Right hindlimb (tissue), 1 donor: ENCODE data around the gene TAX1BP1.
"Not testable (repeated sequence)": the region's sequence is repeated elsewhere in the genome, so short reads cannot be mapped to it uniquely, and the experiment has no call there.

ENCODE experiments used
- DNase-seq: peaks from one replicate; pipeline ENCODE4 v3.0.0-alpha.2; 2018

TAX1BP1 gene

DNA sequence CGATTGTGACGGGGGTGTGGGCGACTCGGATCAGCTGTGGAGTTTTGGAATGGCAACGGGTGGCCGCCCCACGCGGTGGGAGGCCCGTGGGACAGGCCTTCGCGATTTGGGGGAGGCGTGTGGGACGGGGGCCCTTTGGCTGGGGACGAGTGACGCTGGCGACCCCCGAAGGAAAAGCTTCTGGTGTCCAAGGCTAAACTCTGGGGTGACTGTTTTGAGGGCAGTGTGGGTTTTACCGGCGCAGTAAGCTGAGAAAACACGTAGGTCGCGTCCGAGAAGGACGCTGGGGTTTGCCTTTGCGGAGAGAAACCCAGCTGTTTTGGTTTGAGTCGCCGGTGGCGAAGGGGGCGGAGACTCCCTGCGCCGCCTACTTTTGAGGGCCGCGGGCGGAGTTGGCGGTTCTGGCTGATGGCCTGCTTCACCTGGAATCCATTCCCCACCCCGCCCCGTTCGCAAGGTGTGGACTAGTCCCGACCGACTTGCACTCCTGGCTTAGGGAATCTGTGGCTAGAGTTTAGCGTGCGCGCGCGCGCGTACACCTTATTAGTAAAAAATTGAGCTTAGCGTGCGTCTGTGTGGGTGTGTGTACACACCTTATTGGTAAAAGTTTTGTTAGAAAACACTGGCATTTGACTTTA, 606 bp downstream of the TAX1BP1 start:
- DNase-seq = peak; percentile 85

DNA sequence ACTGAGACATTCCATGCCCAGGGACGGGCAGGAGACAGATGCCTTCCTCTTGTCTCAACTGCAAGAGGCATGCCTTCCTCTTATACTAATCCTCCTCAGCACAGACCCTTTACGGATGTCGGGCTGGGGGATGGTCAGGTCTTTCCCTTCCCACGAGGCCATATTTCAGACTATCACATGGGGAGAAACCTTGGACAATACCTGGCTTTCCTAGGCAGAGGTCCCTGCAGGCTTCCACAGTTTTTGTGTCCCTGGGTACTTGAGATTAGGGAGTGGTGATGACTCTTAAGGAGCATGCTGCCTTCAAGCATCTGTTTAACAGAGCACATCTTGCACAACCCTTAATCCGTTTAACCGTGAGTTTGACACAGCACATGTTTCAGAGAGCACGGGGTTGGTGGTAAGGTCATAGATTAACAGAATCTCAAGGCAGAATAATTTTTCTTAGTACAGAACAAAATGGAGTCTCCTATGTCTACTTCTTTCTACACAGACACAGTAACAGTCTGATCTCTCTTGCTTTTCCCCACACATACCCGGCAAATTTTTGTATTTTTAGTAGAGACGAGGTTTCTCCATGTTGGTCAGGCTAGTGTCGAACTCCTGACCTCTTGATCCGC, 2.2 kb downstream of the TAX1BP1 start:
- not testable (repeated sequence) for DNase-seq

- peak; percentile 26 for DNase-seq
These were observed 5.2 kb downstream of the TAX1BP1 start for GRCh38 chr7:27745064-27745583.

DNA sequence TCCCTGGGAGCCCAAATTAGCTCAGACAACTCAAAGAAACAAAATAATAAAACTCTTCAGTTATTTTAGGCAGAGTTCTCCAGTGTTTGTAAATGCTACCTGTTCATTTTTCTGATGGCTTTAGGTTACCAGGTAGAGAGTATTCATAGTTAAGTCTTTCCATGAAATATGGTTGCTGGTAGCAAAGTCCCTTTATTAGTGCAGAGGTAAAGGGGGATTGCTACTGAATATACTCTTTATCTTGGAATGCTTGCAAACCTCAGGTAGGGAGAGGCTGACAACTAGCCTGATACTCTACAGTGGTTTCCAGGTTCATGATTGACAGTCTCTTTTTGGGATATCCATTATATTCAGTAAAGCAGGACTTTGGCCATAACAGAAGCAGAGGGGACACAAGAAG, 6.5 kb downstream of the TAX1BP1 start:
- DNase-seq = no peak

- no peak for DNase-seq
These were observed 7.0 kb downstream of the TAX1BP1 start for GRCh38 chr7:27746978-27747377.

DNA sequence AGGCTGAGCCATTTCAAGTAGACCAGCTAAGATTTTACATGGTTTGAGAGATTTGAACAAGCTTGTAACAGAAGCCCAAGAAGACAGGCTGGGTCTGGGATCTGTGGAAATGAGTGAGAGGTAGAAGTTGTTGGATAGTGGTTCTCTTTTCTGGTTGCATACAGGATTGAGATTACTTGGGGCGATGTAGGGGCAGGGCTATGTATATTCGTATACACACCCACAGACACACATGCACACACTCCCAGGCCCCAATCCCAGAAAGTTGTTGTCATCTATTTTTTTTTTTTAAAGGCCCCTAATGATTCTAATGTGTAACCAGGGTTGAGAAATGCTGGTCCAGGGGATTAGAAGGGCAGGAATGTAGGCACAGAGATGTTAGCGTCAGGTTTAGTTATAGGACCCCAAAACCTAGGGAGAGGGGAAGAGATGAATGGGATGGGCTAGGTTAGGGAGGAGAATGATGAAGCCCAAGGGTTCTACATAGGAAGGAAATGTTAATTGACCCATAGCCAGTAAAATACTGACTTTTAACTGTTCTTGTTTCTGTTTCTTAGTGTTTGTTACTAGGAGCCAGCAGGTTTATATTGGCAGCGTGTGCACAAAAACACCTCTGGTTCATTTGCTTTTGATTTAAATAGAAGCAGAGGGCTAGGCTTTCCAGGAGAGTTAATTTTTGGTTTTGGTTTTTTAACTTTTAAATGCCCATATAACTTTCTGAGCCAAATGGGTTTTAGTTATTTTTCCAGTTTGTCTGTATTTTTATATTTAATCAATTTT, 7.8 kb downstream of the TAX1BP1 start:
- DNase-seq = no peak

DNA sequence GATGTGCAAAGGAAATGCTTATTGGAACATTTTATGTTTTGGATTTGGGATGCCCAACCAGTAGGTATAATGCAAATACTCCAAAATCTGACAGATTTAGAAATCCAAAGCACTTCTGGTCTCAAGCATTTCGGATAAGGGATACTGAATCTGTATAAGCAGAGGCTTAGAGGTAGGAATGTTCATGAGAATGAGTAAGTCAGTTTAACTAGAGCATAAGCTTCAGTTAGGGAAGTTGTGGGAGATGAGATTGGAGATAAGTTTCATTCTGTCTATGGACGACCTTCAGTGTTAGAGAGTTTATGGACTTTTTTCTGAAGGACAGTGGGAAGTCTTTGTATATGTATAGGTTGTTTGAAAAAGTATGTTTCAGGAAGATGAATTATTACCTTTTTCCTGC, 10.4 kb downstream of the TAX1BP1 start:
- DNase-seq = no peak

DNA sequence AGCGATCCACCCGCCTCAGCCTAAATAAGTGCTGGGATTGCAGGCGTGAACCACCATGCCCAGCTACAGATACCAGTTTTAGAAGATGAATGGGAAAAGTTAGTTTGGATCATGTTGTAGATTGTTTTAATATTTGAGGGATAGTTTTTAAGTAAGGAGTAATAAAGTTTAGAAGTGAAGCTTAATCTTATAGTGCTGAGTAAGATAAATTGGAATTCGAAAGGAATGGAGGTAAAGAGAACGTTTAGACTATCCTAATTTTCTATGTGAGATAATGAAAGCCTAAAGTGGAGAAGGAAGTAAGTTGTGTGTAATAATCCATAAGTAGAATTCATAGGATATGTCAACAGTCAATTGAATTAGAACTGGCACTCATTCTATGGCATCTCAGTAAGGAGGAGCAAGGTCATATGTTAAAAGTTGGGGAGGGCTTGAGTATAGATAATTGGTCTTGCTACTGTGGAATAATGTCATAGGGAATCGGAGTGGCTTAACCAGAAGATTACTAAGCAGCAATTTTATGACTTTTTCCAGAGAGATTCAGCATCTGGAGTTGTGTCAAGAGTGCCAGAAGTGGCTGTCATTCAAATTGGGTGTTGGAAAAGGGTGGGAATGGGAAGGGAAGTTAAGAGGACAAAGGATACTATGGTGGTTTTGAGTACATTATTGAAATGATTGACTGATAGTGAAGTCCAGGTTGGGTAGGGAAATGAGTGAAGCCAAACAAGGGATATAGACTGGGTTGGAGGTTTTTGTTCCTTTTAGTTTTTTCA, 12.1 kb downstream of the TAX1BP1 start:
- peak; percentile 25 for DNase-seq

DNA sequence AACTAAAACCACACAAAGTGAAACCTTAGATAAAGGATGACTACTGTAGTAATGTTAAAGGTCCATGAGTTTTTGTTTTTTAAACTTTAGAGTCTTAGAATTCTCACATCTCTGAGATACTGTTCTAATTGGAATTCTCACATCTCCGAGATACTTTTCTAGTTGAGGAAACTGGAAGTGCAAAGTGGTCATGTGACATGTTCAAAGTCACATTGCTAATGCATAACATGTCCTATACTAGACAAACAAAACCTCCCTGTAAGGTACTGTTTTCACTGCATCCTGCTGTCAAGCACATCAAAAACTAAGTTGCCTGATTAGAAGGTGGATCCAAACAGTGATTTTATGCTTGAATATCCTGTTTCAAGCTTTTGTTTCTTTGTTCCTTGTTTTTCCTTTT, 13.9 kb downstream of the TAX1BP1 start:
- DNase-seq = no peak

- DNase-seq = no peak
These were observed 16.3 kb downstream of the TAX1BP1 start for GRCh38 chr7:27756298-27756697.

DNA sequence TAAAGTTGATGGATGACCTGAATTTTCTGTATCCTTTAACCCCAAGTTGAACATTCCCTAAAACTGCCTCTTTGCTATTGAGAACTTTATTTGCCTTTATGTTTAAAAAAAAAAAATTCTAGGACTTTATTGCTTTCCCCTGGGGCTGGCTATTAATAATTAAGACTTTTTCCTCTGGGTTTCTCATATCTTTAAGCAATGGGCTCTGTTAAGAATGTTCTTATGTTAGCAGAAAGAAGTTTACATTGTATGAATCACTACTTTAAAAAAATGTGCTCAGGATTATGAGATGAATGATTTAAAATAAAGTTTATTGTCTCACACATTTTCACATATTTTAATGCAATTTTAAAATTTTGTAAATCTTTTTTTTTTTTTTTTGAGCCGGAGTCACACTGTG, 19.5 kb downstream of the TAX1BP1 start:
- no peak for DNase-seq

- DNase-seq = no peak
These were observed 22.1 kb downstream of the TAX1BP1 start for GRCh38 chr7:27762062-27762461.

- no peak for DNase-seq
These were observed 24.1 kb downstream of the TAX1BP1 start for GRCh38 chr7:27763983-27764508.

GRCh38 chr7:27765841-27766240, 25.9 kb downstream of the TAX1BP1 start:
- no peak for DNase-seq

DNA sequence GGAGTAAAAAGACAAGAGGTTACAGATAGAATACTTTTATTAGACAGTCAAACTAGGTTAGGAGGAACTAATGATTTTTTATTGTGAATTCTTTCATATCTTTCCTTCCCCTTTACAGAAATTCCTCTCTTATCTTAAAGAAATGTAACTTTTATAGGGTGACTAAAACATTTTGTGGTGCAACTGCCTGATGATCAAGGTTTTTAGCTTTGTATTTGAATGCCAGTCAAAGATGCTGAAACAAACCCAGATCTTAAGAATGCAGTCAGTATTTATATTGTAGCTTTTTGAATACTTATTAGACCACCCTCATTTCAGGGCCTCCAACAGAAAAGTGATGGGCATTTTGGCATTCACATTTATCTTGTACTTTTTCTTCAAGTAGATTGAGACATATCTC, 27.4 kb downstream of the TAX1BP1 start:
- no peak for DNase-seq

DNA sequence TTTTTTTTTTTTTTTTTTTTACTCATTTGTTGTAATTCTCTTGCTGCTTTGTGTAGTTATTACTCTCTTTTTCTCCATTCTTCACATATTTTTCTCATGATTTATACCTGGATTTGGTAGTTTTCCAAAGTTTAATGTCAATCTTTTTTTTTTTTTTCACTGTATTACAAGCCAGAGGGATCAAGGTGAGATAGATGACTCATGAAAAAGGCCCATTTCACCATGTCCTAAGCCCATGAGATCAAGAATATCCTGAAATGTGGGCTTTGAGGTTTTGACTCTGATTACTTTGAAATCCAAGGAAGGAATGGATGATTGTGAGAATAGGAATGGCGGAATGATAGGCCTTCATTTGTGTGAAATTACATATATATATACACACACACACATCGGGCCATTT, 31.1 kb downstream of the TAX1BP1 start:
- no peak for DNase-seq

DNA sequence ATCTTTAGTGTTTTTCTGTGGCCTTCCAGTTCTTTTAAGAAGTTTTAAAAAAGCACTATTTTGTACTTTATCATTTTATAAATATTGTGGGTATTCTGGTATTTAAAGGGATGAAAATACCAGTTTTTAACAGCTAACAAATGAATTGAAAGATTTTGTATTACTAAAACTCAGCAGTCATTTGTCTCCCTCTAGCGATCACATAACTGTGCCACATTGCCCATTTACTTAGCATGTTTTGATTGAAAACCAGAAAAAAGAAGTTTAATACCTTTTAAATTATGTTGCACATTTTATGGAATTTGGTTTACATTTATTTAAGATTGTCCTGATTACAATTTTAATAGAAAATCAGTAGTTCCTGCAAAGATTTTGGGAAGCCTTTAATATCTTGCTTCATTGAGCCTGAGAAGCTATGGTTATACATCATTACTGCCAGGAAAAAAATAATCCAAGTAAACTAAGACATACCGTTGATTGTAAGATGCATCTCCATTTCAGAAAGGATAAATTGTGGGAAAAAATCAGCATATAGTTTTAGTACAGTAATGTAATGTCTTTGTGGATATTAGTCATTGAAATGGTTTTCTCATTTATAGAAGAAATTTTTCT, 34.9 kb downstream of the TAX1BP1 start:
- no peak for DNase-seq

DNA sequence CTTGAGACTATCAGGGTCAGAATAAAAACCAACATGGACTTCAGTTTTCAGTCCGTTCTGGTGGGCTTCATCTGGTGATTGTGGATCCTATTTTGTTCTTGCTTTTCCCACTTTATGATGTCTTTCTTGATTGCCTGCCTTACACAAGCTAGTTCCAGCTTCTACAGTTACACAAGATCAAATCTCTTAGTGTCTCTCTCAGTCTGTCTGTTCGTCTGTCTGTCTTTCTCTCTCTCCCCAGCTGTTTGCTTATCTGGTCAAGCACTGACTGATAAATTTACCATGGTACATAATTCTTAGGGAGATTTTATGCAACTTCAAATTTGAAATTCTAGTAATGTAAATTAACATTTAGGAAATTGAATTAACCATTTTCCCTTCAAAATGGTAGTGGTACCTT, 35.8 kb downstream of the TAX1BP1 start:
- no peak for DNase-seq

DNA sequence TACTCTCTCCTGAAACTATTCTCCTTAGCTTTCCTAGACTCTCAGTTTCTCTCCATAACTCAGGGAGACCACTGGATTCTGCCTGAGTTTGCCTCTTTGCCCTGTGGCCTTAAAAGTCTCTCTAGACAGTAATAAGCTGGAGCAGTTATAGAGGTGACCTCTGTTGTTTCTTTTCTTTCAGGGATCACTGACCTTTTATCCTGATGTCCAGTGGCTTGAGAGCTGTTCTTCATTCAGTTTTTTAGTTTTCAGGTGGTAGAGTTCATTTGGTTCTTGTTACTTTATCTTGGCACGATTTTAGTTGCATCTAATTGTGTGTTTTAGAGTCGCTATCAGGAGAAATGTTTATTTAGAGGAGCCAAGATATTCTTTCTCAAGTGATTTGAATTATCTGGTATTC, 37.7 kb downstream of the TAX1BP1 start:
- DNase-seq = no peak

- DNase-seq = no peak
These were observed 39.9 kb downstream of the TAX1BP1 start for GRCh38 chr7:27779873-27780272.

DNA sequence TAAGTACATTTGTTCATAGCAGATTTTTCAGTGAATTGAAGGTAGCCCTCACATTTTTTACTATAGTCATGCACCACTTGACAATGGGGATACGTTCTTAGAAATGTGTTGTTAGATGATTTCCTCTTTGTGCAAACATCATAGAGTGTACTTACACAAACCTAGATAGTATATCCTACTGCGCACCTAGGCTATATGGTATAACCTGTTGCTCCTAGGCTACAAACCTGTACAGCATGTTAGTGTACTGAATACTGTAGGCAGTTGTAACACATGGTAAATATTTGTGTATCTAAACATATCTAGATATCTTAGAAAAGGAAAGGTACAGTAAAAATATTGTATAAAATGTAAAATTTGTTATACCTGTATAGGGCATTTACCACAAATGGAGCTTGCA, 41.2 kb downstream of the TAX1BP1 start:
- no peak for DNase-seq

- DNase-seq = no peak
These were observed 42.9 kb downstream of the TAX1BP1 start for GRCh38 chr7:27782849-27783248.
